Panc1 (cell line): ENCODE measurements around the gene PHC1.

Experiments
- POLR2AphosphoS5 ChIP-seq: IDR thresholded peaks from 2 replicates; pipeline ENCODE4 v1.6.1; 2012; ENCODE audit warnings: mild to moderate bottlenecking, low read depth, low read length, moderate library complexity
- TF ChIP-seq, protein P1 (sequence below): fragments of 450-650 bp; IDR thresholded peaks from 2 replicates; pipeline ENCODE4 v1.5.1; 2017; ENCODE audit warnings: mild to moderate bottlenecking
- TF ChIP-seq, protein P2 (sequence below), 2 experiments: IDR thresholded peaks; 2 replicates each; pipeline ENCODE4 v1.6.1; 2011 to 2012; ENCODE audit warnings: low read depth in 2 of 2, control low read depth in 1 of 2, low read length in 1 of 2, mild to moderate bottlenecking in 1 of 2, moderate library complexity in 1 of 2; ENCODE audit not compliant: insufficient read depth in 1 of 2

DNA sequence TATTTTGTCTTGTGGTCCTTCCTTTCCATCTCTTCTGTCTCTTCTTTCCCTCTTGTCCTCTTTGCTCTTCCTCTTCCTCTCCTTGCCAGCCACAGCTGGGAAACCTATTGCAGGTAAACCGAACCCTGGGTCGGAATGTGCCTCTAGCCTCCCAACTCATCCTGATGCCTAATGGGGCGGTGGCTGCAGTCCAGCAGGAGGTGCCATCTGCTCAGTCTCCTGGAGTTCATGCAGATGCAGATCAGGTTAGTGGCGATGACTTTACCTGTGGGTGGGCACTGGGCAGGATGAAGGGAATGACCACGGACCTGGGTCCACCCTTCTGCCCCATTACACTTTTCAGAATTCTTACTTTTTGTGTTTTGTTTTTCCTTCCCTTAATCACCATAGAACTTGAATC, 8.2 kb downstream of the PHC1 start:
- TF ChIP-seq, protein P1, sequence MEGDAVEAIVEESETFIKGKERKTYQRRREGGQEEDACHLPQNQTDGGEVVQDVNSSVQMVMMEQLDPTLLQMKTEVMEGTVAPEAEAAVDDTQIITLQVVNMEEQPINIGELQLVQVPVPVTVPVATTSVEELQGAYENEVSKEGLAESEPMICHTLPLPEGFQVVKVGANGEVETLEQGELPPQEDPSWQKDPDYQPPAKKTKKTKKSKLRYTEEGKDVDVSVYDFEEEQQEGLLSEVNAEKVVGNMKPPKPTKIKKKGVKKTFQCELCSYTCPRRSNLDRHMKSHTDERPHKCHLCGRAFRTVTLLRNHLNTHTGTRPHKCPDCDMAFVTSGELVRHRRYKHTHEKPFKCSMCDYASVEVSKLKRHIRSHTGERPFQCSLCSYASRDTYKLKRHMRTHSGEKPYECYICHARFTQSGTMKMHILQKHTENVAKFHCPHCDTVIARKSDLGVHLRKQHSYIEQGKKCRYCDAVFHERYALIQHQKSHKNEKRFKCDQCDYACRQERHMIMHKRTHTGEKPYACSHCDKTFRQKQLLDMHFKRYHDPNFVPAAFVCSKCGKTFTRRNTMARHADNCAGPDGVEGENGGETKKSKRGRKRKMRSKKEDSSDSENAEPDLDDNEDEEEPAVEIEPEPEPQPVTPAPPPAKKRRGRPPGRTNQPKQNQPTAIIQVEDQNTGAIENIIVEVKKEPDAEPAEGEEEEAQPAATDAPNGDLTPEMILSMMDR: no peak
- TF ChIP-seq, protein P2, sequence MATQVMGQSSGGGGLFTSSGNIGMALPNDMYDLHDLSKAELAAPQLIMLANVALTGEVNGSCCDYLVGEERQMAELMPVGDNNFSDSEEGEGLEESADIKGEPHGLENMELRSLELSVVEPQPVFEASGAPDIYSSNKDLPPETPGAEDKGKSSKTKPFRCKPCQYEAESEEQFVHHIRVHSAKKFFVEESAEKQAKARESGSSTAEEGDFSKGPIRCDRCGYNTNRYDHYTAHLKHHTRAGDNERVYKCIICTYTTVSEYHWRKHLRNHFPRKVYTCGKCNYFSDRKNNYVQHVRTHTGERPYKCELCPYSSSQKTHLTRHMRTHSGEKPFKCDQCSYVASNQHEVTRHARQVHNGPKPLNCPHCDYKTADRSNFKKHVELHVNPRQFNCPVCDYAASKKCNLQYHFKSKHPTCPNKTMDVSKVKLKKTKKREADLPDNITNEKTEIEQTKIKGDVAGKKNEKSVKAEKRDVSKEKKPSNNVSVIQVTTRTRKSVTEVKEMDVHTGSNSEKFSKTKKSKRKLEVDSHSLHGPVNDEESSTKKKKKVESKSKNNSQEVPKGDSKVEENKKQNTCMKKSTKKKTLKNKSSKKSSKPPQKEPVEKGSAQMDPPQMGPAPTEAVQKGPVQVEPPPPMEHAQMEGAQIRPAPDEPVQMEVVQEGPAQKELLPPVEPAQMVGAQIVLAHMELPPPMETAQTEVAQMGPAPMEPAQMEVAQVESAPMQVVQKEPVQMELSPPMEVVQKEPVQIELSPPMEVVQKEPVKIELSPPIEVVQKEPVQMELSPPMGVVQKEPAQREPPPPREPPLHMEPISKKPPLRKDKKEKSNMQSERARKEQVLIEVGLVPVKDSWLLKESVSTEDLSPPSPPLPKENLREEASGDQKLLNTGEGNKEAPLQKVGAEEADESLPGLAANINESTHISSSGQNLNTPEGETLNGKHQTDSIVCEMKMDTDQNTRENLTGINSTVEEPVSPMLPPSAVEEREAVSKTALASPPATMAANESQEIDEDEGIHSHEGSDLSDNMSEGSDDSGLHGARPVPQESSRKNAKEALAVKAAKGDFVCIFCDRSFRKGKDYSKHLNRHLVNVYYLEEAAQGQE (IDR thresholded peaks at IDR 0.05; ENCODE audit: insufficient read depth in 1 of 2, low read depth in 2 of 2, low read length in 1 of 2): no peak
- no peak for TF ChIP-seq POLR2AphosphoS5
